HepG2 (cell line): ENCODE results near the gene LYRM4. TPM values are rescaled to one million over a fixed set of nuclear protein-coding genes. Genes with fewer than 3 reads are reported as not detected.

Source experiments
- CBX1 ChIP-seq: IDR thresholded peaks from one replicate; pipeline ENCODE4 v1.6.1; 2016; ENCODE audit warnings: antibody characterized with exemption, low read depth
- FOXA3 ChIP-seq: IDR thresholded peaks from 2 replicates; pipeline ENCODE4 v1.6.1; 2016; ENCODE audit warnings: missing genetic modification reagents, missing compliant biosample characterization
- HIVEP1 ChIP-seq: sonication (generic); formaldehyde crosslinking; IDR thresholded peaks from 2 replicates; pipeline ENCODE4 v1.4.0; 2020; ENCODE audit warnings: mild to moderate bottlenecking, missing genetic modification reagents
- KDM3A ChIP-seq: IDR thresholded peaks from 2 replicates; pipeline ENCODE4 v1.6.1; 2018; ENCODE audit warnings: low read depth, missing compliant biosample characterization
- RBM22 ChIP-seq: fragments of 200-400 bp; formaldehyde crosslinking; optimal IDR thresholded peaks from 2 replicates; pipeline ENCODE3; 2017; ENCODE audit warnings: mild to moderate bottlenecking, low read length, moderate library complexity
- SKIL ChIP-seq: sonication (generic); formaldehyde crosslinking; IDR thresholded peaks from 2 replicates; pipeline ENCODE4 v1.8.0; 2022; ENCODE audit warnings: missing genetic modification reagents, mild to moderate bottlenecking, moderate library complexity, borderline replicate concordance
- TBX3 ChIP-seq: fragments of 450-650 bp; IDR thresholded peaks from 2 replicates; pipeline ENCODE4 v1.6.1; 2017; ENCODE audit warnings: antibody characterized with exemption, mild to moderate bottlenecking, inconsistent platforms, borderline replicate concordance
- TOE1 ChIP-seq: sonication (generic); formaldehyde crosslinking; IDR thresholded peaks from 2 replicates; pipeline ENCODE4 v1.4.0; 2020; ENCODE audit warnings: mild to moderate bottlenecking, missing genetic modification reagents
- TP53 ChIP-seq: sonication (generic); formaldehyde crosslinking; conservative IDR thresholded peaks from 2 replicates; pipeline ENCODE4 v1.4.0; 2020; ENCODE audit warnings: missing genetic modification reagents
- ZBTB34 ChIP-seq: sonication (generic); formaldehyde crosslinking; IDR thresholded peaks from 2 replicates; pipeline ENCODE4 v1.8.0; 2022; ENCODE audit warnings: mild to moderate bottlenecking, missing genetic modification reagents
- ZNF432 ChIP-seq: sonication (generic); formaldehyde crosslinking; IDR thresholded peaks from 2 replicates; pipeline ENCODE4 v1.5.0; 2020; ENCODE audit warnings: missing genetic modification reagents, mild to moderate bottlenecking, borderline replicate concordance
- ZNF577 ChIP-seq: sonication (generic); formaldehyde crosslinking; IDR thresholded peaks from 2 replicates; pipeline ENCODE4 v1.4.0; 2020; ENCODE audit warnings: mild to moderate bottlenecking, low read depth, missing genetic modification reagents, borderline replicate concordance
- ZNF660 ChIP-seq: sonication (generic); formaldehyde crosslinking; IDR thresholded peaks from 2 replicates; pipeline ENCODE4 v1.5.1; 2020; ENCODE audit warnings: mild to moderate bottlenecking, low read depth, missing genetic modification reagents, borderline replicate concordance
- ZNF878 ChIP-seq: sonication (generic); formaldehyde crosslinking; IDR thresholded peaks from 2 replicates; pipeline ENCODE4 v1.8.1; 2023; ENCODE audit warnings: mild to moderate bottlenecking, missing genetic modification reagents, moderate library complexity
- ZNF883 ChIP-seq: sonication (generic); formaldehyde crosslinking; IDR thresholded peaks from 2 replicates; pipeline ENCODE4 v1.5.1; 2020; ENCODE audit warnings: mild to moderate bottlenecking, missing genetic modification reagents; ENCODE audit errors: not compliant biosample characterization
- ZSCAN21 ChIP-seq: sonication (generic); formaldehyde crosslinking; IDR thresholded peaks from 2 replicates; pipeline ENCODE4 v1.8.0; 2022; ENCODE audit warnings: mild to moderate bottlenecking, missing genetic modification reagents, moderate library complexity, borderline replicate concordance
- polyA plus RNA-seq, 8 experiments: library from polyadenylated mRNA; depleted of rRNA in 3 of 8; stranded (reverse) in 7 of 8; unstranded in 1 of 8; fragments of >200 nt; fragmentation: Illumina TruSeq in 4 of 8; extraction: Trizol in 4 of 8; gene quantifications; 2 replicates each; pipeline versions ENCODE4 v1.2.1 to v1.2.3, GENCODE V29; 2011 to 2016; ENCODE audit warnings: low read depth in 4 of 8, missing spikeins in 1 of 8, mixed read lengths in 1 of 8; ENCODE audit not compliant: insufficient read depth in 1 of 8
- total RNA-seq, 5 experiments: library from RNA; depleted of rRNA; stranded (reverse); fragments of >200 nt; fragmentation: Illumina TruSeq; extraction: Trizol; gene quantifications; 2 replicates each; pipeline ENCODE4 v1.2.3, GENCODE V29; 2016; ENCODE audit warnings: low read depth in 1 of 5
- TF ChIP-seq, protein P1 (sequence below): sonication (generic); formaldehyde crosslinking; IDR thresholded peaks from 2 replicates; pipeline ENCODE4 v1.4.0; 2020; ENCODE audit warnings: missing genetic modification reagents
- TF ChIP-seq, protein P2 (sequence below): sonication (generic); formaldehyde crosslinking; IDR thresholded peaks from 2 replicates; pipeline ENCODE4 v1.8.1; 2023; ENCODE audit warnings: mild to moderate bottlenecking, moderate library complexity, missing genetic modification reagents
- TF ChIP-seq, protein P3 (sequence below): sonication (generic); formaldehyde crosslinking; IDR thresholded peaks from 2 replicates; pipeline ENCODE4 v1.4.0; 2020; ENCODE audit warnings: missing genetic modification reagents
- TF ChIP-seq, protein P4 (sequence below): sonication (generic); formaldehyde crosslinking; conservative IDR thresholded peaks from 2 replicates; pipeline ENCODE4 v1.8.0; 2022; ENCODE audit warnings: low read depth, missing genetic modification reagents

The LYRM4 gene
- total and polyA plus RNA-seq, 2 of the 13 experiments (the other 11 are each of a cell fraction or from before 2014, with no cell fraction given) = 64.6 to 67.5 TPM

DNA sequence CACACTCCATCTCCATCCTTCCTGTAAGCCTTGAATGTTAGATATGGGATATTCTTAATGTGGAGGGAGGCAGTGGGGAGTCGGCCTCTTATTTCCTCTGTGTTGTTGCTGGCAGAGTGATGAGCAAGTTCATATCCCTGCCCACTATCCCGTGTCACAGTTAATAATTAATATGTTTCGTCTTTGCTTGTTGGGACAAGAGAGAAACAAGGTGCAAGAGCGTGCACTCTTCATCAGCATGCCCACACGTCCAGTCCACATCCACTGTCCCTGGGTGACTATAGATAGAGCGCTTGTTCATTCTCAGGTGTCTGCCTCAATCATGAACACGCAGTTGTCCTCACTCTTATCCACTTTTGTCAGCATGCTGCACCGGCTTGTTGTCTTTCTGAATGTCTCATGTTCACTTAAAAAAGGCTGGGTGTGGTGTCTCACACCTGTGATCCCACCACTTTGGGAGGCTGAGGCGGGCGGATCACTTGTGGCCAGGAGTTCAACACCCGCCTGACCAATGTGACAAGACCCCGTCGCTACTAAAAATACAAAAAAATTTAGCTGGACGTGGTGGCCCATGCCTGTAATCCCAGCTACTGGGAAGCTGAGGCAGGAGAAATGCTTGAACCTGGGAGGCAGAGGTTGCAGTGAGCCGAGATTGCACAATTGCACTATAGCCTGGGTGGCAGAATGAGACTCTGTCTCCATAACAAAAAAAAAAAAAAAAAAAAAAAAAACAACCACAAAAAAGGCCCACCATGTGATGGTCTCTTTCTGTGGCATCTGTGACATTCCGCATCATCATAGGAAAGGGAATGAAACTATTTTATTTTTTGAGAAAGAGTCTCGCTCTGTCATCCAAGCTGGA is 141.4 kb downstream of the LYRM4 start (continued):
- TF ChIP-seq, protein P1, sequence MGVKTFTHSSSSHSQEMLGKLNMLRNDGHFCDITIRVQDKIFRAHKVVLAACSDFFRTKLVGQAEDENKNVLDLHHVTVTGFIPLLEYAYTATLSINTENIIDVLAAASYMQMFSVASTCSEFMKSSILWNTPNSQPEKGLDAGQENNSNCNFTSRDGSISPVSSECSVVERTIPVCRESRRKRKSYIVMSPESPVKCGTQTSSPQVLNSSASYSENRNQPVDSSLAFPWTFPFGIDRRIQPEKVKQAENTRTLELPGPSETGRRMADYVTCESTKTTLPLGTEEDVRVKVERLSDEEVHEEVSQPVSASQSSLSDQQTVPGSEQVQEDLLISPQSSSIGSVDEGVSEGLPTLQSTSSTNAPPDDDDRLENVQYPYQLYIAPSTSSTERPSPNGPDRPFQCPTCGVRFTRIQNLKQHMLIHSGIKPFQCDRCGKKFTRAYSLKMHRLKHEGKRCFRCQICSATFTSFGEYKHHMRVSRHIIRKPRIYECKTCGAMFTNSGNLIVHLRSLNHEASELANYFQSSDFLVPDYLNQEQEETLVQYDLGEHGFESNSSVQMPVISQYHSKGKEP = no peak
- TF ChIP-seq FOXA3 (CRISPR knock-in tag) (no peak; the same call in 1 of the 2 replicates), TP53 (CRISPR knock-in tag) (no peak), TOE1 (CRISPR knock-in tag) (no peak), ZSCAN21 (CRISPR knock-in tag) (no peak), SKIL (CRISPR knock-in tag) (no peak), ZNF878 (CRISPR knock-in tag) (no peak), ZNF883 (CRISPR knock-in tag) (peak; percentile 6), HIVEP1 (CRISPR knock-in tag) (no peak), TBX3 (no peak), RBM22 (no peak), ZNF660 (CRISPR knock-in tag) (no peak), ZNF432 (no peak), KDM3A (CRISPR knock-in tag) (no peak), ZNF577 (no peak), ZBTB34 (CRISPR knock-in tag) (no peak), CBX1 (no peak)
- TF ChIP-seq, protein P2, sequence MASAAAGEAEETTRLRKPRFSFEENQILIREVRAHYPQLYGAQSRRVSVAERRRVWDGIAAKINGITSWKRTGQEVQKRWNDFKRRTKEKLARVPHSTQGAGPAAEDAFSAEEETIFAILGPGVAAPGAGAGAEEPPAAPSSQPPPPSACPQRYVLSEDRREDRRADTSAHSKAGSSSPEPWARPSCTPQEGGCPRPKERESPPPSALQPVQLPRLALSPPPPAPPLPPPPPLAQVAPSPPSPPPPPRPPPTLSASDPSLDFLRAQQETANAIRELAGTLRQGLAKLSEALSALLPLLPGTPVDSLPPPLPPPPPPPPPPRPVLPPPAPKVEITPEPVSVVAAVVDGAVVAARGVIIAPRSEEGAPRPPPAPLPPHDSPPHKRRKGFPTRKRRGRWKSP (CRISPR knock-in tag) = no peak
- TF ChIP-seq, protein P3, sequence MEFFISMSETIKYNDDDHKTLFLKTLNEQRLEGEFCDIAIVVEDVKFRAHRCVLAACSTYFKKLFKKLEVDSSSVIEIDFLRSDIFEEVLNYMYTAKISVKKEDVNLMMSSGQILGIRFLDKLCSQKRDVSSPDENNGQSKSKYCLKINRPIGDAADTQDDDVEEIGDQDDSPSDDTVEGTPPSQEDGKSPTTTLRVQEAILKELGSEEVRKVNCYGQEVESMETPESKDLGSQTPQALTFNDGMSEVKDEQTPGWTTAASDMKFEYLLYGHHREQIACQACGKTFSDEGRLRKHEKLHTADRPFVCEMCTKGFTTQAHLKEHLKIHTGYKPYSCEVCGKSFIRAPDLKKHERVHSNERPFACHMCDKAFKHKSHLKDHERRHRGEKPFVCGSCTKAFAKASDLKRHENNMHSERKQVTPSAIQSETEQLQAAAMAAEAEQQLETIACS (CRISPR knock-in tag) = no peak
- TF ChIP-seq, protein P4, sequence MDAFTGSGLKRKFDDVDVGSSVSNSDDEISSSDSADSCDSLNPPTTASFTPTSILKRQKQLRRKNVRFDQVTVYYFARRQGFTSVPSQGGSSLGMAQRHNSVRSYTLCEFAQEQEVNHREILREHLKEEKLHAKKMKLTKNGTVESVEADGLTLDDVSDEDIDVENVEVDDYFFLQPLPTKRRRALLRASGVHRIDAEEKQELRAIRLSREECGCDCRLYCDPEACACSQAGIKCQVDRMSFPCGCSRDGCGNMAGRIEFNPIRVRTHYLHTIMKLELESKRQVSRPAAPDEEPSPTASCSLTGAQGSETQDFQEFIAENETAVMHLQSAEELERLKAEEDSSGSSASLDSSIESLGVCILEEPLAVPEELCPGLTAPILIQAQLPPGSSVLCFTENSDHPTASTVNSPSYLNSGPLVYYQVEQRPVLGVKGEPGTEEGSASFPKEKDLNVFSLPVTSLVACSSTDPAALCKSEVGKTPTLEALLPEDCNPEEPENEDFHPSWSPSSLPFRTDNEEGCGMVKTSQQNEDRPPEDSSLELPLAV (CRISPR knock-in tag) = no peak
